ENCODE measurements around the gene MBD4. TPM values are rescaled to one million over a fixed set of nuclear protein-coding genes. Genes with fewer than 3 reads are reported as not detected.
"Not testable (repeated sequence)": the region's sequence is repeated elsewhere in the genome, so short reads cannot be mapped to it uniquely, and the experiment has no call there.

The MBD4 gene
- total RNA-seq, 6 experiments from 2014 or later = 16.9 to 26.1 (median 25.3) TPM

DNA sequence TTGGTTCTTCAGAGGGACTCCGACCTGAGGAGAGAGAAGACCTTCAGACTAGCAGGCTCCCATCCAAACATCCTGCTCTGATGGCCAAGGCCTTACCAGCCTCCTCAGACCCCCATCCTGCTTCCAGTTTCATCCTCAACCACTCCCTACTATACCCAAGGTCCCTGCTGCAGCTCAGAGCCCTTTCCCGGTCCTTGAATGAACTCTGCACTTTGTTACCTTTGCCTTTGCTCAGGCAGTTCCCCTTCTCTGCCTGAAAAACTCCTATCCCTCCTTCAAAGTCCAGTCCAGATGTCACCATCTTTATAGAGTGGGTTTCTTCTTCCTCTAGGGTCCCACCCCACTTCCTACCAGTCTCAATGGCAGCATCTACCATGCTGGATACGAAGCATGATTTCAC lies 24.4 kb downstream of the MBD4 start:
- H3K4me3 ChIP-seq = no peak overlapping the region
- TF ChIP-seq, protein P1, sequence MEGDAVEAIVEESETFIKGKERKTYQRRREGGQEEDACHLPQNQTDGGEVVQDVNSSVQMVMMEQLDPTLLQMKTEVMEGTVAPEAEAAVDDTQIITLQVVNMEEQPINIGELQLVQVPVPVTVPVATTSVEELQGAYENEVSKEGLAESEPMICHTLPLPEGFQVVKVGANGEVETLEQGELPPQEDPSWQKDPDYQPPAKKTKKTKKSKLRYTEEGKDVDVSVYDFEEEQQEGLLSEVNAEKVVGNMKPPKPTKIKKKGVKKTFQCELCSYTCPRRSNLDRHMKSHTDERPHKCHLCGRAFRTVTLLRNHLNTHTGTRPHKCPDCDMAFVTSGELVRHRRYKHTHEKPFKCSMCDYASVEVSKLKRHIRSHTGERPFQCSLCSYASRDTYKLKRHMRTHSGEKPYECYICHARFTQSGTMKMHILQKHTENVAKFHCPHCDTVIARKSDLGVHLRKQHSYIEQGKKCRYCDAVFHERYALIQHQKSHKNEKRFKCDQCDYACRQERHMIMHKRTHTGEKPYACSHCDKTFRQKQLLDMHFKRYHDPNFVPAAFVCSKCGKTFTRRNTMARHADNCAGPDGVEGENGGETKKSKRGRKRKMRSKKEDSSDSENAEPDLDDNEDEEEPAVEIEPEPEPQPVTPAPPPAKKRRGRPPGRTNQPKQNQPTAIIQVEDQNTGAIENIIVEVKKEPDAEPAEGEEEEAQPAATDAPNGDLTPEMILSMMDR (IDR thresholded peaks at IDR 0.05) = no peak
- no peak for TF ChIP-seq POLR2A (IDR thresholded peaks at IDR 0.05)
- H3K27ac ChIP-seq = no peak overlapping the region
- WGBS (ENCODE audit: insufficient coverage, low coverage, low lambda C conversion rate, missing lambda C conversion rate) = 73% methylated on average over 2 of the region's 3 CpGs
- ATAC-seq = no peak
- H3K9me3 ChIP-seq = no peaks in the 10 kb centered on the region
- peak in 1 of 3 donors; percentile 15 for DNase-seq
- no peaks in the 10 kb centered on the region for H3K36me3 ChIP-seq
- intact Hi-C loops (cut with DNase I) = no loop called here
- no peaks in the 10 kb centered on the region for H3K27me3 ChIP-seq
- H3K4me1 ChIP-seq = peaks cover 0 to 19% (median 5%) of the 10 kb centered on the region in 4 donors

DNA sequence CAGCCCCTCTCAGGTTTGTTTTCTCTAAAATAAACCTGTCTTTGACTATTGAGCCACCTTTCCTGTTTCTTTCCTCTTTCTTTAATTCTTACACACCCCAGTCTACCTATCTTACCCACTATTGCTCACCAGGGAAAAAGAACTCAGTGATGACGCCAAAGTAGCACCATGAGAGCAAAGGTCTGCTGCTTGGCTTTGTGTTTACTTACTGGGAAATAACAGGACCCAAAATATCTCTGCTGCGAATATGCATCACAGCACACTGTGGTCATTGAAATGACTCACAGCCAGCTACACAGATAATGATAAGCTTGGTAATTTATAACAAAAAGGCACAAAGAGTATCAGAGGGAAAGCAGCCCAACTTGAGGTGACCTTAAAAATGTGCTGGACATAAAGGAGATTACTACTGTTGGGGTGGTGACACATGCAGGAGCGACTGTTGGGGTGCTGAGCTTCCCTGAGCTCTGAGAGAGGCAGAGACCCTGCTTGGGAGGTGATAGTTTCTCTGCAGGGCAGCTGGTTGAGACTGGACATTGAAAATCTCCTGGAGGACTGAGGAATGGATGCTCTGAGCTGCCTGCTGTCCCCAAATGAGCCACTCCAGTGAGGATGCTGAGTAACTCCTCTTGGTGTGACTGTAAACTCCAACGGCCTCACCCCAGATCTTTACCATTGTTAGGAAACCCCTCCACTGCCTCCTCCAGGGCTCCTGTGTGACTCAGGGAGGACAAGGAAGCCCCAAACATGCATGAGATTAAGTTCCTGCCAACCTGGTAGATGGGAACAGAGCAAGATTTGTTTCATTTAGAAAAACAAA lies 25.9 kb downstream of the MBD4 start:
- H3K9me3 ChIP-seq = no peaks in the 10 kb centered on the region
- no peak overlapping the region for H3K4me3 ChIP-seq
- no peaks in the 10 kb centered on the region for H3K27me3 ChIP-seq
- H3K27ac ChIP-seq = peak overlapping the region; percentile 80 to 94 (median 91)
- peaks cover 0 to 19% (median 4%) of the 10 kb centered on the region in 4 donors for H3K4me1 ChIP-seq
- DNase-seq (peak in 1 of 3 donors; percentile 36), ATAC-seq (peak; percentile 86 to 91 (median 88))
- WGBS (ENCODE audit: insufficient coverage, low coverage, low lambda C conversion rate, missing lambda C conversion rate) = 41% methylated on average over 4 of the region's 4 CpGs
- H3K36me3 ChIP-seq = no peaks in the 10 kb centered on the region
- intact Hi-C loops (cut with DNase I) = no loop called here
- TF ChIP-seq, protein P1 (IDR thresholded peaks at IDR 0.05) = no peak
- TF ChIP-seq POLR2A (IDR thresholded peaks at IDR 0.05) = peak; percentile 63

GRCh38 chr3:129413238-129413637 lies 26.5 kb downstream of the MBD4 start:
- H3K4me3 ChIP-seq; H3K9me3 ChIP-seq; intact Hi-C loops (cut with DNase I); ATAC-seq; H3K36me3 ChIP-seq; DNase-seq; H3K27me3 ChIP-seq: not testable (repeated sequence)
- peaks cover 0 to 13% (median 2%) of the 10 kb centered on the region in 4 donors for H3K4me1 ChIP-seq
- 48% methylated on average over 3 of the region's 3 CpGs for WGBS (ENCODE audit: insufficient coverage, low coverage, low lambda C conversion rate, missing lambda C conversion rate)
- peak overlapping the region; percentile 59 to 91 (median 80) for H3K27ac ChIP-seq

DNA sequence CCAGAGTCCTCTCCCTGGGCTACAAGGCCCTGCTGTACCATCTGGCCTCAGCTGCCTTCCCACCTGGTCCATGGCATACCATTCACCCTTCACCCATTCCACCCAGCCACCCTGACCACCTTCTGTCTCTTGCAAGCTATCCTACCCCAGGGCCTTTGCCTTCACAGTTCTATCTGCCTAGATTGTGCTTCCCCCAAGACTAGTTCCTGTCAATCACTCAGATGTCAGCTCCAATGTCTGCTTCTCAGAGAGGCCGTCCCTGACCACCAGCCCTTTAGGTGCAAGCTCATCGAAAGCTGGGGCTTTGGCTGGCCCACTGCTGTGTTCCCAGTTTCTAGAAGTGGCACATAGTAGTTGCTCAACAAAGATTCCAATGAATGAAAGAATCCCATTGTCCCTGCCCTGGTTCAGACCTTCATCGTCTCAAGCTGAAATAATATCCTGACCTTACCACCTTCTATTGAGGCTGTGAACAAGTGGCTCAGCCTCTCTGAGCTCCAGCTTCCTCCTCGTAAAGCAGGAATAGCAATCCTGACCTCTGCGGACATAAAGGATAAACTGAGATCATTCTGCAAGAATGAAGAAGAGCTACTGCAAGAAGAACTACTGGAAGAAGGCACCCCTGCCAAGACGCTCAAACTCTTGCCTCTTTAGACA lies 27.1 kb downstream of the MBD4 start:
- peaks cover 0 to 12% (median 2%) of the 10 kb centered on the region in 4 donors for H3K4me1 ChIP-seq

More for the DNA sequence above, 27.1 kb downstream of the MBD4 start:
- DNase-seq (no peak), ATAC-seq (no peak)
- TF ChIP-seq POLR2A (IDR thresholded peaks at IDR 0.05) = no peak
- TF ChIP-seq, protein P1 (IDR thresholded peaks at IDR 0.05) = no peak
- intact Hi-C loops (cut with DNase I) = no loop called here
- 74% methylated on average over 3 of the region's 6 CpGs for WGBS (ENCODE audit: insufficient coverage, low coverage, low lambda C conversion rate, missing lambda C conversion rate)
- Histone ChIP-seq H3K27ac (peak overlapping the region; percentile 59 to 91 (median 80)), H3K27me3 (no peaks in the 10 kb centered on the region), H3K36me3 (no peaks in the 10 kb centered on the region), H3K4me3 (no peak overlapping the region), H3K9me3 (no peaks in the 10 kb centered on the region)

Measured in right lobe of liver (tissue), 6 donors.